Measurements from ENCODE around the gene BLTP2.
A peak's percentile ranks its signal among the peaks of the same experiment; 100 is the strongest.

The BLTP2 gene

DNA sequence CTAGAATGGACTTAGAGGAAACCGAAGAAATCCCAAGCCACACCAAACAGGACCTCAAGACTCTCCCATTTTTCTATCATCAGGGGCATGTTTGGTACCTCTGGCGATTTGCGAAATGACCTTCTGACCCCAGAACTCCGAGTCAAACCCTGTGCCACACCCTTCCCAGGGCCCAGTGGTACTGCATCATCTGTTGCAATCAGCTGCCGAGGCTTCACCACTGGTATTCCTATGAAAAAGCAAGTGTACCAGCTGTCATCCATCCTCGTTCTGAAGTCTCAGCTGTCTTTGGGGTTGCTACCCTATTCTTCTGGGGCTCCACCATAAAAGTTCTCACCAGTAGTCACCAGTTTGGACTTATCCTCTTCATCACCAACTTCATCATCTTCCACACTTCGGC lies 28.7 kb downstream of the BLTP2 start:
- TF ChIP-seq, protein P1, sequence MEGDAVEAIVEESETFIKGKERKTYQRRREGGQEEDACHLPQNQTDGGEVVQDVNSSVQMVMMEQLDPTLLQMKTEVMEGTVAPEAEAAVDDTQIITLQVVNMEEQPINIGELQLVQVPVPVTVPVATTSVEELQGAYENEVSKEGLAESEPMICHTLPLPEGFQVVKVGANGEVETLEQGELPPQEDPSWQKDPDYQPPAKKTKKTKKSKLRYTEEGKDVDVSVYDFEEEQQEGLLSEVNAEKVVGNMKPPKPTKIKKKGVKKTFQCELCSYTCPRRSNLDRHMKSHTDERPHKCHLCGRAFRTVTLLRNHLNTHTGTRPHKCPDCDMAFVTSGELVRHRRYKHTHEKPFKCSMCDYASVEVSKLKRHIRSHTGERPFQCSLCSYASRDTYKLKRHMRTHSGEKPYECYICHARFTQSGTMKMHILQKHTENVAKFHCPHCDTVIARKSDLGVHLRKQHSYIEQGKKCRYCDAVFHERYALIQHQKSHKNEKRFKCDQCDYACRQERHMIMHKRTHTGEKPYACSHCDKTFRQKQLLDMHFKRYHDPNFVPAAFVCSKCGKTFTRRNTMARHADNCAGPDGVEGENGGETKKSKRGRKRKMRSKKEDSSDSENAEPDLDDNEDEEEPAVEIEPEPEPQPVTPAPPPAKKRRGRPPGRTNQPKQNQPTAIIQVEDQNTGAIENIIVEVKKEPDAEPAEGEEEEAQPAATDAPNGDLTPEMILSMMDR (IDR thresholded peaks at IDR 0.05): no peak

DNA sequence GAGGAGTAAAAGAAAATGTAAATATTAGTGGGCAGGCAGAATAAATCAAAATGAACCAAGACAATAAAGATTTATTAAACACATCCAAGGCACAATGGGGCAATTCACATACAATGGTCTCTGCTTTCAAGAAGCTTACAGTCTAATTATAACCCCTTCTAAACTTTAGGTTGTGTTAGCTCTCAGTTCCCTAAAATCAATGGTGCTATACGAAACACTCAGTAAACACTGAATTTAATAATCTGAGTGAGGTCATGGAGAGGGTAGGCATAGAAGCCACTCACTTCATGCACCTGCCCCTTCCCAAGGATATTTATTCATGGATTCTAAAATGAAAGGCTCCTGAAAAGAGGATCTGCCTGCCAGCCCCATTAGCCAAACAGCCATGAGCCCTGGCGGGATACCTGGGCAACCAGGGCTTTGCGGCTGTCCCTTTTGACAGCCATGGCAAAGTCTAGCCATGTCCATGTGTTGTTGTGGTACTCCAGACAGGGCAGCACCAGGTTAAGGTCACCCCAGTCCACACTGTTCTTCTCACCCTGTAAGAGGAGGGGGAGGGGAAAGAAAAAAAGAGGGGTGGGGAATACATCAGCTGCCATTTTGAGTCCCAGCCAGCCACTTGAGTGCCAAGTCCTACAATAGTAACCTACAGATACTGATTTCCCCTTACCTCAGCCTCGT lies 29.6 kb downstream of the BLTP2 start:
- Histone ChIP-seq H3K36me3 (peaks cover 58 to 90% (median 59%) of the 10 kb centered on the region in 3 donors), H3K27me3 (no peaks in the 10 kb centered on the region), H3K4me1 (no peaks in the 10 kb centered on the region), H3K9me3 (no peaks in the 10 kb centered on the region), H3K27ac (no peak overlapping the region), H3K4me3 (no peak overlapping the region)
- no peak for DNase-seq
- TF ChIP-seq, protein P1 (IDR thresholded peaks at IDR 0.05): no peak
- intact Hi-C loops (cut with DNase I; ENCODE audit: low total_unique reads): no loop called here

More for the DNA sequence above, 28.7 kb downstream of the BLTP2 start:
- Histone ChIP-seq H3K9me3 (no peaks in the 10 kb centered on the region), H3K27me3 (no peaks in the 10 kb centered on the region), H3K4me3 (no peak overlapping the region), H3K4me1 (no peaks in the 10 kb centered on the region), H3K27ac (no peak overlapping the region), H3K36me3 (peaks cover 67 to 90% (median 68%) of the 10 kb centered on the region in 3 donors)
- no peak for DNase-seq
- intact Hi-C loops (cut with DNase I; ENCODE audit: low total_unique reads): no loop called here

DNA sequence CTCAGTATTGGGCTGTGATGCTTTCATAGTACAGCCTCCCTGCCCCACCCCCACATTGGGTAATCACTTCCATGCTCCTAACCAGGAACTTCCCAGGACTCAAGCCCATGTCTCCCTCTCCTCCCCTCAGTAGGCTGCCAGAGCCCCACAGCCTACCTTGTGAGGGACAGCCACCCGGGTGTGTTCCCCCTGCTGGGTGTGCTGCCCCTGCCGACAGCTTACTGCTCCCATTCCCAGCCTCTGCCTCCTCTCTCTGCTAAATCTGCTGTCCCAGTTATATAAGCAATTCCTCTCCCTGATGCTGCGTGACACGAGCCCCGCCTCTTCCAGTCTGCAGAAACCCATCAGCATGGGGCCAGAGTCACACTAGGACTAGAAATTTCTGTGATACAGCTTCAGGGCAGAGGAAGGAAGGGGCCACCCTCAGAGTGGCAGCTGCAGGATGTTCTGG lies 31.0 kb downstream of the BLTP2 start, which contains the start of gene RSKR:
Gene RSKR, minus strand, starts transcription at position 255 of the 451 bp plus-strand sequence. Its CDS starts 24 bp downstream, at position 231.
- intact Hi-C loops (cut with DNase I; ENCODE audit: low total_unique reads): loop anchor here (5.0 kb wide), 2 partner anchors 62 to 117 kb away; partner anchors contain the start of gene UNC119
- DNase-seq: peak in 1 of 2 donors; percentile 28
- no peaks in the 10 kb centered on the region for H3K9me3 ChIP-seq
- TF ChIP-seq, protein P1 (IDR thresholded peaks at IDR 0.05): no peak
- H3K27ac ChIP-seq: no peak within 1 kb of the TSS
- no peaks in the 10 kb centered on the region for H3K27me3 ChIP-seq
- peaks cover 44 to 78% (median 44%) of the 10 kb centered on the region in 3 donors for H3K36me3 ChIP-seq
- H3K4me3 ChIP-seq: no peak within 1 kb of the TSS
- no peaks in the 10 kb centered on the region for H3K4me1 ChIP-seq

DNA sequence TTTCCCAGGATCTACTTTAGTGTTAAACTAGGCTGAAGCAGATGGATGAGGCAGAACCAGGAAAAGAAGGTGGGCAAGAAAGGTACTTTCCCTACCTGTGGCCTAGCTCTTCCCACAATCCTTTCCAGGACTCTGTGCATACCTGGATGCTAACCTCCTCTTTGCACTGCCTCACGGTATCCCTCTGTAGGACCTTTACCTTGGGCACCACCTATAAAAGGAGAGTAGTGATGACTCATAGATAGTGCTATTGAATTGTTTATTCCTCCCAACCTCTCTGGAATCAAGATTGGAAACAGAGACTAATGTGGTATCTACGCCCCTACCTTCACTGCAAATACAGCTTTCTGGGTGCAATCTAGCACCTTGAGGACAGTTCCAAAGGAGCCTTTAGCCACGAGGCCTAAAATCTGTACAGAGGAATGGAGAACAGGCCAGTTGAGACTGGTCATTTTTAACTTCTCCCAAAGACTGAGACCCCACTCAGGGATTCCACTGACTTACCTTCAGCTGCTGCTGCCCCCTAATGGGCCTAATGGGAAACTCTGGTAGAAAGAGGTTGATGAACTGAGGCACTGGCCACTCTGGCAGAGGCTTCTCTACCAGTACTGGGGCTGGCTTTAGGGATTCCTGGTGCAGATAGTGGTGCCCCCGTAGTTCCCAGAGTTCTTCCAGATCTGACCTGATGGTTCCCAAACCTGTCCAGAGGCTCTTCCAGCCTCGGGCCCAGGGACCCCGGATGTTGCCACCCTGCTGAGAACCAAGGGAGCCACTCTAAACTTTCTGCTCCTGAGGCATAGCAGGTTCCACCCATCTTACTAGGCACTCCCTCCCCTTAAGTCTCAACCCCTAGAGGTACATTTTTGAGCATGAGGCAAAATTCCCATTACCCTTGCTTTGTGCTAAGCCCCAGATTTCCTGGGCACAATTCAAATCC lies 31.8 kb downstream of the BLTP2 start:
- Histone ChIP-seq H3K27me3 (no peaks in the 10 kb centered on the region), H3K27ac (no peak overlapping the region), H3K4me3 (no peak overlapping the region), H3K4me1 (no peaks in the 10 kb centered on the region), H3K36me3 (peaks cover 36 to 71% (median 37%) of the 10 kb centered on the region in 3 donors), H3K9me3 (no peaks in the 10 kb centered on the region)
- TF ChIP-seq, protein P1 (IDR thresholded peaks at IDR 0.05): peak; percentile 54 to 58
- DNase-seq: peak in 1 of 2 donors; percentile 30
- intact Hi-C loops (cut with DNase I; ENCODE audit: low total_unique reads): loop anchor here (5.0 kb wide), 2 partner anchors 61 to 116 kb away; partner anchors contain the start of gene UNC119

DNA sequence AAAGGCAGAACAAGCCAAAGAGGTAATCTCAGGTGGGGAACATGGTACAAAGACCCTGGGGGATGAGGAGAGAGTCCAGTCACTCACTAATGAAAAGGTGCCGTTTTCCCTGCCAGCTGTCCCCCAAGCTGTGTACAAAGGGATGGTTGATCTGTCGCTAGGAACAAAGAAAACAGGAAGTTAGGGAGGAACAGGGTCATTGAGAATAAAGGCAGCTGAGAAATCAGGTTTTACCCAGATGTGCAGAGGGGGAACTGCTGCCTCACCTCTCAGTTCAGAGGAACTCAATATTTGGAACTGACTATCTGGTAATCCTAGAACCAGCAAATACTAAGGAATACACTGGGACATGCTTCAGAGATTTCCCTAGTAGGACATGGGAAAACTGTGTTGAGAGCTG lies 32.4 kb downstream of the BLTP2 start:
- no peak for DNase-seq
- H3K27me3 ChIP-seq: no peaks in the 10 kb centered on the region
- no peak overlapping the region for H3K27ac ChIP-seq
- TF ChIP-seq, protein P1 (IDR thresholded peaks at IDR 0.05): no peak
- intact Hi-C loops (cut with DNase I; ENCODE audit: low total_unique reads): loop anchor here (5.0 kb wide), 2 partner anchors 60 to 115 kb away; partner anchors contain the start of gene UNC119
- peaks cover 29 to 64% (median 30%) of the 10 kb centered on the region in 3 donors for H3K36me3 ChIP-seq
- no peaks in the 10 kb centered on the region for H3K9me3 ChIP-seq
- no peaks in the 10 kb centered on the region for H3K4me1 ChIP-seq
- no peak overlapping the region for H3K4me3 ChIP-seq
